SK-N-SH (cell line): Measurements from ENCODE around the gene IRGQ. TPM values are rescaled to one million over a fixed set of nuclear protein-coding genes. Genes with fewer than 3 reads are reported as not detected.

Experiments used
- CTCF ChIA-PET: fragments of 300-600, 350-600 bp; formaldehyde crosslinking; extraction: SDS; loops from one replicate; lab custom pipeline; 2021; lab: Yijun Ruan, JAX
- POLR2A ChIA-PET: fragments of 350-600 bp; sonication (Branson Sonifier 250); formaldehyde crosslinking; extraction: SDS; loops from one replicate; lab custom pipeline; 2020; ENCODE audit warnings: antibody characterized with exemption, inconsistent platforms; lab: Yijun Ruan, JAX
- DNase-seq: peaks from one replicate; pipeline ENCODE4 v3.0.0; 2012
- H2AFZ ChIP-seq: fragments of 200-600 bp; sonication (generic); 2 replicates; pipeline ENCODE4 v1.8.1; 2016; ENCODE audit warnings: antibody characterized with exemption, mild to moderate bottlenecking, low read depth
- H3F3A ChIP-seq: fragments of 200-600 bp; sonication (generic); replicated peaks from 2 replicates; pipeline ENCODE3; 2016; ENCODE audit warnings: antibody characterized with exemption, mild to moderate bottlenecking; ENCODE audit not compliant: insufficient read depth
- H3K27ac ChIP-seq, 2 experiments: fragments of 200-500 bp in 1 of 2; fragments of 200-600 bp in 1 of 2; sonication (Bioruptor generic) in 1 of 2; sonication (generic), shearing (Covaris generic) in 1 of 2; 2 replicates each; pipeline versions ENCODE4 v1.5.1 to v1.6.1; 2014 to 2016; ENCODE audit warnings: low read depth in 2 of 2, inconsistent platforms in 1 of 2, low read length in 1 of 2, mild to moderate bottlenecking in 1 of 2, mixed read lengths in 1 of 2
- H3K27me3 ChIP-seq: fragments of 200-600 bp; sonication (generic), shearing (Covaris generic); 2 replicates; pipeline ENCODE4 v1.6.1; 2016; ENCODE audit warnings: mixed run types; ENCODE audit not compliant: insufficient read depth
- H3K36me3 ChIP-seq, 2 experiments: fragments of 200-500 bp in 1 of 2; fragments of 200-600 bp in 1 of 2; sonication (Bioruptor generic) in 1 of 2; sonication (generic) in 1 of 2; replicated peaks in 1 of 2; 2 replicates each; pipeline versions ENCODE3 to v1.5.1; 2014 to 2016; ENCODE audit warnings: low read length in 1 of 2, mild to moderate bottlenecking in 1 of 2; ENCODE audit not compliant: insufficient read depth in 2 of 2, control insufficient read depth in 1 of 2
- H3K4me1 ChIP-seq, 2 experiments: fragments of 200-500 bp in 1 of 2; fragments of 200-600 bp in 1 of 2; sonication (Bioruptor generic) in 1 of 2; sonication (generic), shearing (Covaris generic) in 1 of 2; 2 replicates each; pipeline versions ENCODE4 v1.5.1 to v1.6.1; 2014 to 2016; ENCODE audit warnings: low read depth in 1 of 2, low read length in 1 of 2, mixed run types in 1 of 2; ENCODE audit not compliant: insufficient read depth in 2 of 2, control insufficient read depth in 1 of 2
- H3K4me2 ChIP-seq: fragments of 200-600 bp; sonication (generic), shearing (Covaris generic); 2 replicates; pipeline ENCODE4 v1.6.1; 2017; ENCODE audit warnings: mixed run types
- H3K4me3 ChIP-seq, 2 experiments: fragments of 200-500 bp in 1 of 2; fragments of 200-600 bp in 1 of 2; sonication (Bioruptor generic) in 1 of 2; sonication (generic), shearing (Covaris generic) in 1 of 2; 2 replicates each; pipeline versions ENCODE4 v1.5.1 to v1.8.1; 2014 to 2016; ENCODE audit warnings: low read depth in 2 of 2, inconsistent platforms in 1 of 2, low read length in 1 of 2, mild to moderate bottlenecking in 1 of 2, mixed read lengths in 1 of 2, moderate library complexity in 1 of 2
- H3K79me2 ChIP-seq: fragments of 200-600 bp; sonication (generic); 2 replicates; pipeline ENCODE4 v1.8.1; 2017; ENCODE audit warnings: mild to moderate bottlenecking; ENCODE audit not compliant: insufficient read depth
- H3K9ac ChIP-seq: fragments of 200-600 bp; sonication (generic); 2 replicates; pipeline ENCODE4 v1.6.1; 2017; ENCODE audit warnings: mixed run types
- H3K9me2 ChIP-seq: fragments of 200-600 bp; sonication (generic); 2 replicates; pipeline ENCODE4 v1.6.1; 2017; ENCODE audit warnings: mixed run types
- H3K9me3 ChIP-seq: fragments of 200-600 bp; sonication (generic); 2 replicates; pipeline ENCODE4 v1.6.1; 2017; ENCODE audit warnings: mixed run types, mild to moderate bottlenecking, moderate library complexity
- H4K20me1 ChIP-seq: fragments of 200-600 bp; sonication (generic); 2 replicates; pipeline ENCODE4 v1.6.1; 2017; ENCODE audit warnings: mild to moderate bottlenecking, mixed run types; ENCODE audit not compliant: insufficient read depth
- ELF1 ChIP-seq: IDR thresholded peaks from 2 replicates; pipeline ENCODE4 v1.4.0; 2012
- EZH2phosphoT487 ChIP-seq: fragments of 200-600 bp; sonication (generic); IDR thresholded peaks from 2 replicates; pipeline ENCODE4 v1.6.1; 2017; ENCODE audit warnings: low read depth, mixed run types, mild to moderate bottlenecking, antibody characterized with exemption, moderate library complexity, borderline replicate concordance
- NRF1 ChIP-seq: IDR thresholded peaks from 2 replicates; pipeline ENCODE4 v1.6.1; 2012; ENCODE audit warnings: low read depth, mild to moderate bottlenecking, low read length
- RCOR1 ChIP-seq: fragments of 150-350 bp; IDR thresholded peaks from 2 replicates; pipeline ENCODE4 v1.6.1; 2017; ENCODE audit warnings: antibody characterized with exemption, low read length
- WGBS: methylation state at CpG from one replicate; pipeline ENCODE4 v1.1.6; 2017; ENCODE audit warnings: low lambda C conversion rate; 5-methylcytosine and 5-hydroxymethylcytosine counted together
- polyA plus RNA-seq, 3 experiments: library from polyadenylated mRNA; depleted of rRNA; stranded (reverse); fragments of >200 nt; gene quantifications; 2 replicates each; pipeline ENCODE4 v1.2.3, GENCODE V29; 2012
- TF ChIP-seq, protein P1 (sequence below): IDR thresholded peaks from 2 replicates; pipeline ENCODE4 v1.4.0; 2012; ENCODE audit warnings: low read depth, borderline replicate concordance
- TF ChIP-seq, protein P2 (sequence below): IDR thresholded peaks from 2 replicates; pipeline ENCODE4 v1.4.0; 2012; ENCODE audit warnings: low read depth
- TF ChIP-seq, protein P3 (sequence below): fragments of 200-600 bp; sonication (generic); IDR thresholded peaks from 2 replicates; pipeline ENCODE4 v1.6.1; 2017; ENCODE audit warnings: antibody characterized with exemption, mild to moderate bottlenecking, moderate library complexity

IRGQ gene
- polyA plus RNA-seq, 1 of the 3 experiments (the other 2 are of a cell fraction) = 8.4 TPM

DNA sequence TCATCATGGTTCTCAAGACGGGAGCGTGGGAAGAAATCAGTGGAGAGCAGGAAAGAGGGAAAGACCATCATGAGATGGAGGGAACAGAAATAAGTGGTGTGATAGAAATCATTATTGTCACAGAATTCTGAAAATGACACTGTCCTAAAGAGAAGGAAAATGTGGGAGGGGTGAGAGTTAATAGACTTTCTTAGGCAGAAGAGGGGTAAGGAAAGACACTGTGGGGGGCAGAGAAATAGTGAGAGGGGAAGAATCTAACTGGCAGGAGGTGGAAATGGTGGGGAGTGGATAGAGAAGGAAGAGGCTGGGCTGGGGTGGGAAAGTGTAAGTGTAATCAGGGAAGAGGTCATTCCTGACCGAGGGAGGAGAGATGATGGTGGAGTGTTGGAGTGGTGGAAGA lies 17.1 kb downstream of the IRGQ start (continued):
- TF ChIP-seq, protein P1, sequence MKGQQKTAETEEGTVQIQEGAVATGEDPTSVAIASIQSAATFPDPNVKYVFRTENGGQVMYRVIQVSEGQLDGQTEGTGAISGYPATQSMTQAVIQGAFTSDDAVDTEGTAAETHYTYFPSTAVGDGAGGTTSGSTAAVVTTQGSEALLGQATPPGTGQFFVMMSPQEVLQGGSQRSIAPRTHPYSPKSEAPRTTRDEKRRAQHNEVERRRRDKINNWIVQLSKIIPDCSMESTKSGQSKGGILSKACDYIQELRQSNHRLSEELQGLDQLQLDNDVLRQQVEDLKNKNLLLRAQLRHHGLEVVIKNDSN = no peak
- TF ChIP-seq, protein P2, sequence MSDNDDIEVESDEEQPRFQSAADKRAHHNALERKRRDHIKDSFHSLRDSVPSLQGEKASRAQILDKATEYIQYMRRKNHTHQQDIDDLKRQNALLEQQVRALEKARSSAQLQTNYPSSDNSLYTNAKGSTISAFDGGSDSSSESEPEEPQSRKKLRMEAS = no peak
- TF ChIP-seq RCOR1 = no peak
- TF ChIP-seq, protein P3, sequence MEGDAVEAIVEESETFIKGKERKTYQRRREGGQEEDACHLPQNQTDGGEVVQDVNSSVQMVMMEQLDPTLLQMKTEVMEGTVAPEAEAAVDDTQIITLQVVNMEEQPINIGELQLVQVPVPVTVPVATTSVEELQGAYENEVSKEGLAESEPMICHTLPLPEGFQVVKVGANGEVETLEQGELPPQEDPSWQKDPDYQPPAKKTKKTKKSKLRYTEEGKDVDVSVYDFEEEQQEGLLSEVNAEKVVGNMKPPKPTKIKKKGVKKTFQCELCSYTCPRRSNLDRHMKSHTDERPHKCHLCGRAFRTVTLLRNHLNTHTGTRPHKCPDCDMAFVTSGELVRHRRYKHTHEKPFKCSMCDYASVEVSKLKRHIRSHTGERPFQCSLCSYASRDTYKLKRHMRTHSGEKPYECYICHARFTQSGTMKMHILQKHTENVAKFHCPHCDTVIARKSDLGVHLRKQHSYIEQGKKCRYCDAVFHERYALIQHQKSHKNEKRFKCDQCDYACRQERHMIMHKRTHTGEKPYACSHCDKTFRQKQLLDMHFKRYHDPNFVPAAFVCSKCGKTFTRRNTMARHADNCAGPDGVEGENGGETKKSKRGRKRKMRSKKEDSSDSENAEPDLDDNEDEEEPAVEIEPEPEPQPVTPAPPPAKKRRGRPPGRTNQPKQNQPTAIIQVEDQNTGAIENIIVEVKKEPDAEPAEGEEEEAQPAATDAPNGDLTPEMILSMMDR = no peak
- TF ChIP-seq, all 33 proteins: peak for 0

DNA sequence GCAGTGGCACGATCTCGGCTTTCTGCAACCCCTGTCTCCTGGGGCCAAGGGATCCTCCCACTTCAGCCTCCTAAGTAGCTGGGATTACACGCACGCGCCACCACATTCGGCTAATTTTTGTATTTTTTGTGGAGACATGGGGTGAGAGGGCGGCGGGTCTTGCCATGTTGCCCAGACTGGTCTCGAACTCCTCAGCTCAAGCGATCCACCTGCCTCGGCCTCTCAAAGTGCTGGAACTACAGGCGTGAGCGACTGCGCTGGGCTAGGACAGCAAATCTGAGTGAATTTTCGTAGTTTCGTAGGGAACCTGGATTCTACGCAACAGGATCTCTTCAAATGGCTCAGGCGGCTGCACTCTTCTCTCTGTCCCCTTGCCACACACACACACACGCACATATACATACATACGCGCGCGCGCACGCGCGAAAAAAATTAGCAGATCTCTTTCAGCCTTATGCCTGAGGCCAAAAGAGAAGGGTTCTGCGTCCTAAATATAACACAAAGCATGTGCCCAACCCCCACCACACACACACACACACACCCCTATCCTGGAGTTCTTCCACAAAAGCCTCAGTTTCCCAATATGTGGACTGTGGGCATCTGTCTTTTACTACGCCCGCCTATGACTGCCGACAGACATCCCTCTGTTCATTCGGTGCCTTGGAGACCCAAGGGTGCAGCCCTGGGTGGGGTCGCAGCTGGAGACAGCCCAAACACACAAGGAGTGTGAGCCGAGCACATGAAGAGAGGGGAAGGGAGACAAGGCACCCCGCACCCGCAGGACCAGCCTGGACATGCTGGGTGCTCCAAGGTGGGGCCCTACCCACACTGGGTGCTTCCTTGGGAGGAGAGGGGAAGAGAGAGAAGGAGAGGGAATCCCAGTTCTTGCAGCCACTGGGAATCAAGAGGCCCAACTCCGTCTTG lies 19.7 kb downstream of the IRGQ start:
- Histone ChIP-seq H3K27ac (peak overlapping the region; percentile 73 to 87), H2AFZ (peak overlapping the region; percentile 100), H3K9ac (peak overlapping the region; percentile 68), H3K9me3 (no peaks in the 10 kb centered on the region), H4K20me1 (no peaks in the 10 kb centered on the region), H3F3A (no peaks in the 10 kb centered on the region), H3K27me3 (no peaks in the 10 kb centered on the region), H3K9me2 (no peaks in the 10 kb centered on the region), H3K4me1 (peaks cover 0 to 19% of the 10 kb centered on the region in 2 experiments; a peak in 1 of 4 replicates), H3K36me3 (peaks cover 0 to 9% of the 10 kb centered on the region in 2 experiments), H3K4me3 (peak overlapping the region; percentile 38 to 59), H3K79me2 (peaks cover 23% of the 10 kb centered on the region; the same call in 1 of the 2 replicates), H3K4me2 (peak overlapping the region; percentile 77)
- 72% methylated on average over 33 of the region's 37 CpGs for WGBS
- TF ChIP-seq ELF1 (no peak), NRF1 (peak; percentile 32; the same call in 1 of the 2 replicates), EZH2phosphoT487 (no peak)
- POLR2A ChIA-PET = interaction anchor here (1.7 kb wide), 1 partner anchor 20 kb away, joined by 4 read pairs; the partner anchor contains the start of gene ZNF576
- no peak for DNase-seq
- CTCF ChIA-PET = interaction anchor here (2.7 to 3.7 kb wide), 2 partner anchors 19 to 21 kb away, joined by 12 to 43 read pairs; no protein-coding TSS in a partner anchor
